ENCODE data around the gene MAGOH. TPM values are rescaled to one million over a fixed set of nuclear protein-coding genes. Genes with fewer than 3 reads are reported as not detected.

Gene MAGOH
- polyA plus RNA-seq, 1 donor, result 41.6 TPM

DNA sequence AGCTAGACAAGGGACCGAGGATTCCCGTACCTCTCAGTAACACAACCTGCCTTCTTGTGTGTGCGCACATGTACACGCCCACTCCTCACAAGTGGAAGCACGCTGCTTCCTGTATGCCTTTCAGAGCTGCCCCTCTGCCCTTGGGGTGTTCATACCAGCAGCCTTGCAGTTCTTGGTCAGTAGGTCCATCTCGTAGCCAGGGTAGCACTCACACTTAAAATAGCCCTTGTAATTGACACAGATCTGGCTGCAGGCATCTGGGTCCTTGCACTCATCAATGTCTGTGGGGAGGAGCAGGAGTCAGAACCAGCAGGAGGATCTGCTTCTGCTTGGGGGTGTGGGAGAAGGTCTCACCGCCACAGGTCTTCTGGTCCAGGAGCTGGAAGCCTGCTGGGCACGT, 32.6 kb upstream of the MAGOH start:
- DNase-seq (ENCODE audit: low read depth), result no peak

DNA sequence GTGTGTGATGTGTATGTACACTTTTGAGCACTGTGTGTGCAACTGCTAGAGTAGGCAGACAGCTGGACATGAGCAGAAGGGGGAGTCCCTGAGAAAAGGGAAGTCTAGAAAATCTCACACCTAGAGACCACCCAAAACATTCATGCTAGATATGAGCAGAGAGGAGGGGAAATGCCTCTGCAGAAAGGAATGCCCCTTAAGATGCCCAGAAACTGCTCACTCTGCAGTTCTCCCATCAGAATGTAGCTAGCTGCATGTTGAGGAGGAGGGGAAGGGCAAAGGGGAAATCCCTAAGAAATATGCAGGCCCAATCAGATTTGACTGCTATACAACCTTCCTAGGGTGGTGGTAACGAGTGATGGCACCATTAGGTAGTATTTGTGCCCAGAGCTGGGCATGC, 31.8 kb upstream of the MAGOH start:
- no peak for DNase-seq (ENCODE audit: low read depth)

DNA sequence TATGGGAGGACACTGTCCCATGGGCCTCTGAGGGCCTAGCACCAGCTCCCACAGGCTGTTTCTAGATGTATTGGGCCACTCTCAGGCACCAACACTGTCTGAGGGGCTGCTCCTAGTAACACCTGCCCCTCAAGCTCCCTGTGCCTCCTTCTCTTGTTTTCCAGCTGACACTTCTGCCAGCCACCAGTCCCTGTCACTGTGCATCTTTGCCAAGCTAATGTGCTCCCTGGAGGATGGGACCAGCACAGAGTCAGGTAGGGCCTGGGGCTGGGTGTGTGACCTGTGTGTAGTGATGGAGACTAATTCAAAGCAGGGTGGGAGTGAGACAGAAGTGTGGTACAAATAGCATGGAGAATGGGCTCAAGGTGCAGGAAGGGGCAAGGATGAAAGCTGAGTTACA, 29.4 kb upstream of the MAGOH start:
- no peak for DNase-seq (ENCODE audit: low read depth)

DNA sequence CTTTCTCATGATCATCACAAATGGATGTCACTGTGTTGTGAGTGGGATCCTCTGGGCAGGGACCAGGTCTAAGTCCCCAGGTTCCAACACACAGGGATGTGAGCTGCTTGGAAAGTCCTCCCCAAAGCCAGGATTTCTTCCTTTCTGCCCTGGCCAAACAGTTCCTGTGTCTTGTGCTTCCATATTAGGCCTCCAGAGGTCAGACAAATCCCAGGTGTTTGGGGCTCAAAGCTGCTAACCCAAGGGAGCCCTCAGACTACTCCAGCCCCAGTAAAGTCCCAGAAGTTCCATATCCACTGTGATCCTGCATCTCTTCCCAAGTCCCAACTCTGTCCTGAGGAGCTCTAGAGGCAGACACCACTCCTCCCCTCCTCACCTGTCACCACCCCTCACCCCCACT, 27.7 kb upstream of the MAGOH start:
- no peak for DNase-seq (ENCODE audit: low read depth)

DNA sequence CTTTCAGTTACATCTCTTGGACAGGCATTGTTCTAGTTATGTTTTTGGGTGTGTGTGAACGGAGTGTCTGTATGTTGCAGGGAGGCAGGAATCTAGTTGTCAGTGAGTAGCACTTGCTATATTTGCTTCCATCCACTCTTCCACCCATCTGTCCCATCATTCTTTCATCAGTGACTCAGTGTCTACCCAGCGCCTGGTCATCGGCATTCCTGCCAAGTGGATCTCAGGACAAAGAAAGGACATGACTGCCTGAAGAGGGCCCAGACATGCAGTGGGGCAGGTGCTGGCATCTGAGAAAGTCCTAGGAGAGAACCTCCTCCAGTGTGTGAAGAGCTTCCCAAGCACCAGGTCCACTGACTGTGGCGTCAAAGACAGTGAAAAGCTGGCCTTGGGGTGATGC, 27.3 kb upstream of the MAGOH start:
- no peak for DNase-seq (ENCODE audit: low read depth)

DNA sequence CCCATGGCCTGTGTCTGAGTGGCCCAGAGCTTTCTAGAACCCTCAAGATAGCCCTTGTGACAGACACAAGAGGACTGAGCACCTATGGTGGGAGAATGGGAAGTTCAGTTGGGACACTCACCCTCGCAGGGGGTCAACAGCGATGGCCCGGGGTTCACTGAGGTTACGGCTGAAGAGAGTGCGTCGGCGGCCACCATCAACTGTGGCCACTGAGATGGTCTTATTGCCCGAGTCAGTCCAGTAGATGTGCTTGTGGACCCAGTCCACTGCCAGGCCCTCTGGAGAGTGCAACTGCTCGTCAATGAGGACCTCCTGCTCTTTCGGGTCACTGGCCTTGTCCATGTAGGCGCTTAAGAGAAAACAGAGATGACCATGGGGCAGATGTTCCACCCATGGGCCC, 25.7 kb upstream of the MAGOH start:
- no peak for DNase-seq (ENCODE audit: low read depth)

DNA sequence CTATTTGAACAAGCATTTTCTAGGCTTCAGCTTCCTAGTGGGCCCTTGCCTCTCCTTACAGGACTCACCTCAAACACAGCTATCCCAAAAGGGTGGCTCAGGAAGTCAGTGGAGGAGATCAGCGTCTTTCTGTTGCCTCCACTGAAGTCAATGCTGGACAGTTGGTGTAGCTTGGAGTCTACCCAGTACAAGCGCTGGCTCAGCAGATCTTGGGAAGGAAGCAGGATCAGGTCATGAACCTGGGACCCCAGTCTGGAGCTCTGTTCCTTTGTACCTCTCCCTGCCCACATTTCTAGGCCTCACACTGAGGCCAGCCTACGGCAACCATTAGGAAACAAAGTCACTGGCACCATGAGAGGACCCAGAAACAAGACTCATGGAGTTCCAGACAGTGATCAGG, 23.7 kb upstream of the MAGOH start:
- no peak for DNase-seq (ENCODE audit: low read depth)

DNA sequence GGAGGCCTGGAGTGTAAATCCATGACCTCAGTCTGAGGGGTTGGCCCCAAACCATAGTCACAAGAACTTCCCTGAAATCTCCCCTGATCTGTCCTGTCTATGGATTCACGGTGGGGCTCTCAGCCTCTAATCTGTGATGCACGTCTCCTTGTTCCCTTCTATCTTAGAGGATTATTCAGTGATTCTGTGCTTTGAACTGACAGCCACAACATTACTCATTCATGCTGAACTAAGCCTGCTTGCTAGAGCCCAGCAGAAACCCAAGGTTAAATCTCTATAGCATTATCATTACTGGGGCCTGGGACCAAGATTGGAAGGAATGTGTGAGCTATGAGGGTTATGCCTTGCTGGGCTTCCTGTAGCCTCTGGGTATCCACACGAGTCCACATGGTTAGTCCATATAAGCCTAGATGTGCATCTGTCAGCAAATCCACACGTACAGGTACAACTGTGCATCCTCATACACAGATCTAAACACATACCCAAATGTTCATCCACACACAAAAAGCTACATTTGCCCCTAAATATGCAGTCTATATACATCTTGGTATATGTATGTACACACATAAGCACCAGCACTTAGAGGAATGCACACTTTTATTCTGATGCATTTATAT, 22.4 kb upstream of the MAGOH start:
- no peak for DNase-seq (ENCODE audit: low read depth)

DNA sequence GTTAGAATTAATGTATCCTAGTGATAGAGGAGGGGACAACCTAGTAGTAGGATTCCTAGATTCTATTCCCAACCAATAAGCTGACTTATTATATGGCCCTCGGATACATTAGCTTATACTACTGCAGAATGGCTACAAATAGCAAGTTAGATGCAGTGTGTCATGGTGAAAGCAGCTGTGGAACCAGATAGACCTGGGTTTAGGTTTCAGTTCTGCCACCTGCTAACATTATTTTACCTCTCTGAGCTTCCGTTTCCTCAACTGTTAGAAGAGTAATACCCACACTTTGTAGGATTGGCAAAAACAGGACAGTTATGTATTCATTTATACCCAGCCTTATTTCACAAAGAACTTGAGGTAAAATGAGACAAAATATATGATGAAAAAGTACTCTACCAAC, 21.6 kb upstream of the MAGOH start:
- no peak for DNase-seq (ENCODE audit: low read depth)

DNA sequence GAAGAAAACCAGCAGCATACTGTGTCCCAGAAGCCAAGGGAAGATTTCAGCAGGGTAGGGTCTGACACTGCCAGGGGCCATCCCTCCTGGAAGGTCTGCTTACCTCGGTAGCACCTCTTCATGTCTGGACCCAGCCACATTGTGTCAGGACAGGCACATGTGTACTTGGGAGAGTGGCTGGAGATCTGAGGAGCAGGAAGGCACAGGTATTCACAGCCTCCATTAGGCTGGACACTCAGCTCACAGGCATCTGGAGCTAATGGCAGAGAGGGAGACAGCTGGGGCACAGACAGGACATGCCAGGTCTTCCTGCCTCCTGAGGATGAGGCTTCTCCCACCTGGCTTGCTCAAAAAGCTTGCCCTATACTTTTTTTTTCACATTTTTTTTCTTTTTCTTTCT, 19.9 kb upstream of the MAGOH start:
- no peak for DNase-seq (ENCODE audit: low read depth)

DNA sequence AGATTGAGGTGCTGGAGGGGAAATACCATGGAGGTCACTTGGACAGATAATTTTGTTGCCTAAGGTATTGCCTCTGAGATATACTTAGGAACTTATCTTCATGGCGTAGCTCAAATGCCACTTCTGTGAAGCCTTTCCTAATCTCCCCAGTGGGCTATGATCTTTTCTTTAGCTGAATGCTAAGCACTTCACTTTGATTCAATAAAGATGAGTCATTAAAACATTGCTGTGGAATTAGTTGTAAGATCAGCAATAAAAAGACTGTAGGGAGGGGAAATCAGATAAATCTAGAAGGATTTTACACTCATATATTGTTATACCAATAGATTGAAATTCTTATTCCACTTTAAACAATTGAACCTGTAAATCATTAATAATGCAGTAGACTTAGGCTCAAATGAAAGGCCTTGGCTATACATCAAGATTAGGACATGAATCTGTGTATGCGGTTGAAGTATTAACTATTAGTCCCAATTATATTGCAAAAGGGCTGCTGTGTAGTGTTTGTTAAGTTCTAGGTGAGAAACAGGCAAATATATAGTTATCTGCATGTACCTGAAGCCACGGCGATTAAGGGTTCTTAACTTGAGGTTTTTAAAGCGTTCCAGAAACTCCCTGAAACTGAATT, 19.2 kb upstream of the MAGOH start:
- DNase-seq (ENCODE audit: low read depth), result no peak

DNA sequence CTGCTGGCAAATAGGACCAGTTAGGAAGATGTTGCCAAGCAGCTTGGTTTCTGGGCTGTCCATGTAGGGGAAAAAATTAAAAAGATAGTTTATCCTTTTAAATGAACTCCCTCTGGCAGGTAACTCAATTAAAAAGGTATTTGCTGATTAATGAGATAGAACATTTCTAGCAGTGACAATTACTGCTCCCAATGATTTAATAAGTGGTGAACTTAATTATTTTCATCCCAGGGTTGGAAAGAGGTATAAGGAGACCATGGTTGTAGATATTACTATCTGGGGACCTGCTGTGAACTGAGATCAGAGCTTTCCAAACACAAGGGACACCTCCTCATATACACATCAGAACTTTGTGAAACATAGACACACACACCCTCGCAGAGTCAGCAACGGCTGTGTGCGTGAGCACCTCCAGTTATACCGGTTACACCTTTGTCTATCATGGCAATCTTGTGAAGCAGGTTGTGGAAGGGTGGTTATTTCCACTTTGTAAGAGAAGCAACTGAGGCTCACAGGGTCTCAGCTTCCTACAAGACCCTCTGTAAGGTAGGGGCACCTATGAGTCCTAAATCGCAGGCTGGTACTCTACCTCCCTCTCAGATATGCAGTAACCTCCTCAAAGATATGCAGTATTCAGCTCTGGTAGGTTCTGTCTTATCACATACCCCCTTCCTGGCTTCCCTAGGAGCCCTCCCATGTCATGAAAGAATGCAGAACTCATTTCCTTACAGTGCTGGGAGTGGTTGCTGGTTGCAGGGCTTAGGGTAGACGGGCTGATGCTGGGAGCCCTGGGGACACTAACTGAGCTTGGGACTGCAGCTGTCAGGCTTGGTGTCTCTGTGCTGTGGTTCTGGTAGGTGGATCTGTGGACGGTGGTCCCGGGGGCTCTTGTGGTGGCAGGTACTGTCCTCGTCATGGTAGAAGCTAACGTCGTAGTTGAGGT, 18.5 kb upstream of the MAGOH start:
- no peak for DNase-seq (ENCODE audit: low read depth)

DNA sequence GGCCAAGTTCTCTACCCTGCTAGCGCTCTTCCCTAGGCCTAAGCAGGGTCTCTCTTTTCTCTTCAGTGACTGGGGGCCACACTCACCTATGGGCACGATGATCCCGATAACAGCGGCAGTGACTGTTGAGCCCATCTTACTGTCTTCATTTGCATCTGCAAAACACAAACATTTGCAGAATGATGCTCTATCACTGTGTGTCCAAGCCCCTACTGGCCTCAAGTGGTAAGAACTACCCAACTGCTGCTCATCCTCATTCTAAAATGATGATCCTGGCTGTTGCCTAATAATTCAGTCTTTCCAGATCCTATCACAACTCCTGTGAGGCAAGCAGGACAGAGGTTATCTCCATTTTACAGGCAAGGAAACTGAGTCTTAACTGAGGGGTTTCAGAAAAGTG, 16.7 kb upstream of the MAGOH start:
- DNase-seq (ENCODE audit: low read depth), result no peak

DNA sequence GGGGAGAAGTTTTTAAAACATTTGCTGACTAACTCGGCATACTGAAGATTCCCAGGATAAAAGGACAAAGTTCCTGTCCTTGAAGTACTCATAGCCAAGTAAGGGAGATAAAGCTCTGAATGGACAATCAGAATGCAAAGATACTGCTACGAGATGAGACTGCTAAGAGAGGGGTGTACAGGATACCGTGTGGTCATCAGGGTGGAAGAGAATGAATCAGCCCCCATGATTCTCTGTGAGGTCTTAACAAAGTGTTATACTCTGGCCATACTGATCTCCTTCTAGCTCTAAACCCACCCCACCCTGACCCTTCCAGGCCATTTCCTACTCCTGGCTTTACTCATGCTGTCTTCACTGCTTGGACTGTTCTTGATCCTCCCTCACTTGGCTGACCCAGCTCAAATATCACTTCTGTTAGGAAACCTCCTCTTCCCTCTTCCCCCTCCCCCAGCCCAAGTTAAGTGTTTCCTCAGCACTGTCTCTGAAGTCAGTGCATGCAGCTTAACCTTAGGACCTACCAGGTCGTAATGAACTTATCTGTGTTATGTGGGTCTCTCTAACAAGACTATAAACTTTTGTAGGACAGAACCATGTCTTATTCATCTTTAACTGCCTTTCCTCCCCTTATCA, 15.8 kb upstream of the MAGOH start:
- no peak for DNase-seq (ENCODE audit: low read depth)

DNA sequence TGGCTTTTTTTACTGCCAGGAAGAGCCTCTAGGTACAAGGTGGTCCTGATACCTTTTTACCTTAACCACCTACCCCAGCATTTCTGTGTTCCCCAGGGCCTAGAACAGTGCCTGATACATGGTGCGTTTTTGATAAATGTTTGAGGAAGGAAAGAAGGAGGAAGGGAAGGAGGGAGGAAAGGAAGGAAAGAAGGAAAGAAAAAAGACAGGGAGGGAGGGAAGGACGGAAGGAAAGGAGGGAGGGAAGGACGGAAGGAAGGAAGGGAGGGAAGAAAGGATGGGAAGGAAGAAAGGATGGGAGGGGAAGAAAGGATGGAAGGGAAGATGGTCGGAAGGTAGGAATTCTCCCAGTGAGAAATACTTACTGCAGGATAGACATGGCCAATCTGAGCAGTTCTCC, 12.0 kb upstream of the MAGOH start:
- no peak for DNase-seq (ENCODE audit: low read depth)

DNA sequence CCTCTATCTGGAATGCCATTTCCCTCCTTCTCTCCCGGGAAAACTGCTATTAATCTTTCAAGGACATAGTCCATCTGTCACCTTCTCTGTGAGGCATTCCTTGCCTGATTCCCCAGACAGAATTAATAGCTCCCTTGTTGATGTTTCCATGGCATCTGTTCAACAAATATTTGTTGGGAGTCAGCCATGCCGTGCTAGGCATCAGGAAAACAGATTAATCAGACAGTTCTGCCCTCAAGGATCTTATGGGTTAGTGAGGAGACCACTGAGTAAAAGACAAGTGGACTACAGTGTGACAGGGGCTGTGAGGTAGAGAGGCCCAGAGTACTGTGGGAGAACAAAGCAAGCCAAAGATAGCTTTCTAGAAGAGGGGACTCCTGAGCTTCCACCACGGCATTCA, 11.4 kb upstream of the MAGOH start:
- DNase-seq (ENCODE audit: low read depth), result no peak

DNA sequence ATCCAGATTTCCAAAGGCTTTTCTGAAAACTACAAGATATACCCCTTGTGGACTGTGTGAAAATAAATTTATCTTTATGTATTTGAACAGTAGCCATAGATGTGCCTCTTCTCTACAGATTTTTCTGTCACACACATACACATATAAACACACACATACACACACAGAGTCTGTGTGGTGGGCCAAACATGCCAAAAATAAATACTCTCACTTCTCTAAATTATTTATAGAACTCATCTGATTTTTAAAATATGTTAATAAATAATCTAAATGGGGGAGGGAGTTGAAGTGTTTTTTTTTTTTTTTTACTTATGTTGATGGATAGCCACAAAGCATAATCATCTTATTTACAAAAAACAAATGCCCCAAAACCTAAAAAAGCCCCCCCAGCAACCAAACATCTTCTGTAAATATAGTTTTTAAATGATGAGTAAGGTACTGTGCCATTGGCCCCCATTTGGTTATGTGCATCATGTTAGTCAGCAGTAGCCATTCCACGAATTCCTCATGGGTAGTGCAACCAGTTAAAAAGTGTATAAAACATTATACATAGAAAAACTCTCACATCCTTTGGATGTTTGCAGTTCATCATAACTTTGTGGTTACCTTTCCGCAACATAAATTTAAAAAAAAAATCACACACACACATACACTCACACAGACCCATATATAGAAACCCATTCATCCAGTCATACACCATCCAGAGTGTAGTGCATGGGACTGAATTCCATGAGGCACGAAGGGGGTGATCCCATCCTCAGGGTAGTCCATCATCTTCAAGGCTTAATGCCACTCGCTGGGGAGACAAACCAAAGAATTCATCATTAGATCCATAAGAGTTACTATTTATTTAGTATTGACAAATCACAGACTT, 8.2 kb upstream of the MAGOH start:
- no peak for DNase-seq (ENCODE audit: low read depth)

DNA sequence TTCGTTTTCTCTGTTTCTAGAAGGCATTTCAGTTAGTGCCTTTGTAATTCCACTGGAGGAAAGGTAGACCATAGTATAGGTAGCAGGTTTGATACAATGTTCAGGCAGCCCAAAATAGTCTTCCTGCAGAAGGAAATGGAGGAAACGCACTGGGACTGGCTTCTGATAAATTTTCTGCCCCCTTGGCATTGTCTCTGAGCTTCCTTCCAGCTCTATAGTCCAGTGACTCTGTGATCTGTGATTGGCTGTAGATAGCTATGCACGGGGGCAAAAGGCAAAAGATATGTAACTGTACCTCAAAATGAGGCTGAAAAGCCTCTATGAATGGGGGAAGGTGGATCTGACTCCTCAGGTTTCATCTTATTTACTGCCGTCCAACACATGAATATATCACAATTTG, 5.8 kb upstream of the MAGOH start:
- no peak for DNase-seq (ENCODE audit: low read depth)

DNA sequence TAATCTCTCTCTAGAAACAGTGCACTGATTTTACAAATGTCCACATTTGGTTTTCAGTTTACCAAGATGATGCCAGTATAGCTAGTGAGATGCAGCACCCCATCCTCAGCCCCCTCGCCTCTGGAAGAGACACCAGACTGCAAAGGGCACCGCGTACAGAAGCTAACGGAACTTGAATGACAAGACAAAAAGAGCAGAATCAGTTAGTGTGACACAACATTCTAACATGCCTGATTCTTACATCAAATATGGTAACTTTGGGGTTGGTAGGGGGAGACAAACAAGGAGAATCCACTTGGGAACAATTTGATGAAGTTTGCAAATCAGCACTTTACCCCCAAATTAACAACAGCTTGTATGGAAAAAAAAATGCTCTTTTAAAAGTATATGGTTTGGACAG, 4.1 kb upstream of the MAGOH start:
- DNase-seq (ENCODE audit: low read depth), result no peak

DNA sequence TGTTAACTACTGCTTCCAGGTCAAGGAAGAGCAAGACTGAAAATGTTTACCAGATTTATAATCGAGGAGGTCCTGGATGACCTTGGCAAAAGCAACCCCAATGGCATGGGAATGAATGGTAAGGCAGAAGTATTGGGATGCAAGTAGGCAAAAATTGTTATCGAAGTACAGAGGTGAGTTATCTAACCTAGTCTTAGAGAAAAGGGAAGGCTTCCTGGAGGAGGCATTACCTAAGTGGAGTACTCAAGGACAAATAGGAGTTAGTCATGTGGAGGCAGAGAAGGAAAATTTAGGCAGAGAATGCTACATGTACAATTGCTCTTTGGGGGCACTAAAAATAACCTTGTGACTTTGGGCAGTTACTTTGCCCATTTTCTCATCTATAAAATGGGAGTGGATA, 3.5 kb upstream of the MAGOH start:
- no peak for DNase-seq (ENCODE audit: low read depth)

DNA sequence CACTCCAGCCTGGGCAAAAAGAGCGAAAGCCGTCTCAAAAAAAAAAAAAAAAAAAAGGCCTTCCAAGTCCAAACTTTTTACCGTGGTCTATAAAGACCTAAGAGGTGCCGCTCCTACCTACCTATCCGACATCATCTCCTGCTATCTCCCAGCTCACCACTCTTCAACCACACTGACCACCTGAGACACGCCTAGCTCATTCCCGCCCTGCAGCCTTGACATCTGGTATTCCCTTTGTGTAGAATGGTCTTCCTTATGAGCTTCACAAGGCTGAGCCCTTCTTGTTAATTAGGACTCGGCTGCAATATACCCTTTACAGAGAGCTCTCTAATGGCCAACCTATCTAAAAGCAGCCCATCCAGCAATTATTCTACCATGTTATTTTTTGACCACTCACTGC, 680 bp downstream of the MAGOH start:
- no peak for DNase-seq (ENCODE audit: low read depth)

DNA sequence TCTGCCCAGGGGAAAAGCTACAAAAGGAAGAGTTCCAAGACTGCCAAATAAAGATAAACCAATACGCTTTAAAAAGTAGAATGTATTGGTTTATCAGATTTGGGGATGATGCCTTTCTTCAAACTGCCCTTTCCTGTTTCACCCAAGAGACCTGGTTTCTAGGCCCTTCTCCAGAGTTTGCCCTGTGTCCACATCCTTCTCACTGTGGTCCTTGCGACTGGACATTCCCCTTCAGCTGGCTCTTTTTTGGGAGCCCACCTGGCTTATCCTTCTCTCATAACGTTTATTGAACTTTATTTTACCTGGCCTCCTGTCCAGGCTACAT, 17.4 kb downstream of the MAGOH start:
- no peak for DNase-seq (ENCODE audit: low read depth)
